GM19397 (cell line): ENCODE data around the gene PEAK3.

Experiments
- ATAC-seq: cut with Tn5 transposase; IDR thresholded peaks from one replicate; pipeline ENCODE4 v1.9.1; 2021; ENCODE audit warnings: mild to moderate bottlenecking, moderate library complexity; ENCODE audit not compliant: unreplicated experiment

Gene PEAK3, protein sequence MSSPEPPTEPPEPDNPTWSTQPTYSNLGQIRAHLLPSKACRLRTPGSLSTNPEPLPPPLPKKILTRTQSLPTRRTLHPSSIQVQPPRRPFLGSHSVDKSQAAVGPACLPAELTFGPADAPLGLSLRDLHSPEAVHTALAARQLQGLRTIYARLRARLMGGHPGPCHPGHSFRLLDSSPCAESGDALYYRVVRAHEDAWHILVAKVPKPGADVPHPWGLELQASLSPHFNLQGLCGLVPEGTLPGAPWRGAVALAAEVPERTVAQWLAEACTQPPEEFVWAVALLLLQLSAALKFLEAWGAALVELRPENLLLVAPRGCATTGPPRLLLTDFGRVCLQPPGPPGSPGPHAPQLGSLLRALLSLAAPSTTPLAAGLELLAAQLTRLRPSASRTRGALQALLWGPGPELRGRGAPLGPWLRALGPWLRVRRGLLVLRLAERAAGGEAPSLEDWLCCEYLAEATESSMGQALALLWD

DNA sequence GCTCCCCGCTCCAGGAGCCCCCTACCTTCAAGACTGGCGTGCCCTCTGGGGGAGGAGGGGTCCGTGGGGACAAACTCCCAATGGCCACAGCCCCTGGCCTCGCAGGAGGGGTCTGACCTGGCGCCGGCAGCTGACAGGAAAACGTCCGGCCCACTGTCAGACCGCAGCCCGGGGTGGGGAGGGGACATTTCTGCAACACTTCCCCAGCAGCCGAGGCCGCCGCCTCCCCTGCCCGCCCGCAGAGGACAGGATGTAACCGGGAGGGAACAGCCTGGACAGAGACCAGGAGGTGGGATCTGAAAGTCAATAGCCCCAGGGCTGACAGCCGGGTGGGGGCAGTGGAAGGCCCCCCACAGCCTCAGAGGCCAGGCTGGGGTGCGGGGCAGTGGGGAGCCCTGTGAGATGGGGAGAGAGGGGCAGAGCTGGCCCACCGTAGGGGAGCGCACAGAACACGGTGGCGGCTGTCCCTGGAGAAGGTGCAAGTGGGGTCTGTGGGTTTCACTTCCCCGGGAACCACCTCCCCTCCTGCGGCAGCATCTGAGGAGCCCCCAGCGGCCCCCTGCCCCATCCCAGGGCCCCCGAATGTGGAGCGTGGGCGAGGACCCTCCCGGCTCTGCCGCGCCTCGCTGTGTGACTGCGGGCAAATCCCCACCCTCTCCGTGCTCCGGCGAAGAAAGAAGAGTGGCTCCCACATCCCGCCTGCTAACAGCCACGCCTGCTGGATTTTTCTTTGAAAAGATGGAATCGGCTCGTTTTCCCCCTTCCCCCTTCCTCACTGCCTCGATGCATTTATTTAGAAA lies at the start of gene PEAK3:
TSS of gene PEAK3 (minus strand) at position 114 of the 800 bp plus-strand sequence. CDS start 1,244 bp downstream, outside the sequence.
- ATAC-seq: no peak

DNA sequence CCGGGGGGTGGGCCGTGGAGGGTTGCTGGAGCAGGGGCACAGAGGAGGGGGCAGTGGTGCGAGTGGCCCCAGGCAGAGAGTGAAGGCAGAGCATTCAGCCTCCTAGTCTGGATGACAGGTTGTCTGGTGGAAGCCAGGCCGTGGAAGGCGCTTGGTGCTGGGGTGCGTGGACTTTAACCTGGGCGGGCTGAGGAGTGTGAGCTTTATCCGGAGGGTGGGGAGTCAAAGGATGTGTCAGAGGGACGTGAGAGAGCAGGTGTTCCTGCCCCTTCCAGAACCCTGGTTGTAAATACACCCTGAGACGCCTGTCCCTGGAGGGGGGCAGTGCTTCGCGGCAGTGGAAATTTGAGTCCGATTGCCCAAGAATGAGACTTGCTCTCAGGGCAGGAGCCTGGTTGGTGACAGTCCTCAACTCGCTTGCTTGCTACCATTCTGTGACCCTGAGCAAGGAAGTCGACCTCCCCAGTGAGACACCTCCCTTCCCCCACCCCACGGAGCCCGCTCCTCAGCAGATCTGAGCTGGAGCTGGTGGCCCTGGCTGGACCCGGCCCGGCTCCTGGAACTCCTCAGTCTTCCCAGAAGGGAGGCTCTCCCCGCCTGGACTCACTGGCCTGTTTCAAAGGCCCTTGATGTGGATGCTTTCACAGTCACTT lies 48.8 kb upstream of the PEAK3 start:
- ATAC-seq: no peak

DNA sequence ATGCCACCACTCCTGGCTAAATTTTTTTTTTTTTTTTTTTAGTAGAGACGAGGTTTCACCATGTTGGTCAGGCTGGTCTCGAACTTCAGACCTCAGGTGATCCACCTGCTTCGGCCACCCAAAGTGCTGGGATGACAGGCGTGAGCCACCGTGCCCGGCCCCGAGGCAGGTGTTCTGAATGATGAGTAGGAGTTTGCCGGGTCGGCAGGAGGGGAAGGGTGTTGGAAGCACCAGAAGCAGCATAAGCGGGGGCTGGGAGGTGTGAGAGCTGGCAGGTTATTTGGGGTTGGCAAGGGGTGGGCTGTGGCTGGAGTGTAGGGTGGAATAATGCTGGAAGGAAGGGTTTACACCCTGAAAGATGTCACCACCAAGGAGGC lies 48.3 kb upstream of the PEAK3 start:
- ATAC-seq: no peak

DNA sequence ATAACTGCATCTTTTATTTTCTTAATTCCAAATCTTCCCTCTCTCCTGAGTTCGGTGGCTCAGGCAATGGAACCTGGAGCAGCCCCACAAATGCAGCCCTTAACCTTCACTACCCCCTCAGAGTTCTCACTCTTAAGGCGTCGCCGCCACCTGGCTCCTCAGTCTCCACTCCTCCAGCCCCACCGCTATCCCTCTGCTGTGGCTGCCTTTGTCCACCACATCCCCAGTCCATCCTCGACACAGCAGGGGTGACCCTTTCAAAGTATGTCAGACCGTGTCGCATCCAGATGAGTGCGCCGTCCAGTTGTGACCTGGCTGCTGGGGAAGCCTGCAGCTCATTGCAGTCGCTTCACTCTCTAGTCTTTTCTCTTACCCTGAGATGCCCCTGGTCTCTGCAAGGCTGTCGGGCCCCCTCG lies 47.5 kb upstream of the PEAK3 start:
- ATAC-seq: no peak

DNA sequence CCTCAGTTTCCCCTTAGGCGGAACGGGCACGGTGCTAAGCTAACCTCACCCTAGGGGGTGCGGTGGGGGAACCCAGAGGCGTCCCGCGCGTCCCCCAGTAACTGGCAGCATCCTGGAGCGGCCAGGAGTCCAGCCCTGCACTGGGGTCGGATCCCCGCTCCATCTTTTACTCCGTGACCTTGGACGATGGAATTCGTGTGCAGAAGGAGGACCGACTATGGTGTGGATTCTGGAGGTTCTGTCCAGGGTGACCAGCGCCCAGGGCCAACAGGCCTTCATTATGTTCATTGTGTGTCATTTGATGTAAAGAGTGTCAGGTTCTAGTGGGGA lies 47.1 kb upstream of the PEAK3 start:
- ATAC-seq: no peak

DNA sequence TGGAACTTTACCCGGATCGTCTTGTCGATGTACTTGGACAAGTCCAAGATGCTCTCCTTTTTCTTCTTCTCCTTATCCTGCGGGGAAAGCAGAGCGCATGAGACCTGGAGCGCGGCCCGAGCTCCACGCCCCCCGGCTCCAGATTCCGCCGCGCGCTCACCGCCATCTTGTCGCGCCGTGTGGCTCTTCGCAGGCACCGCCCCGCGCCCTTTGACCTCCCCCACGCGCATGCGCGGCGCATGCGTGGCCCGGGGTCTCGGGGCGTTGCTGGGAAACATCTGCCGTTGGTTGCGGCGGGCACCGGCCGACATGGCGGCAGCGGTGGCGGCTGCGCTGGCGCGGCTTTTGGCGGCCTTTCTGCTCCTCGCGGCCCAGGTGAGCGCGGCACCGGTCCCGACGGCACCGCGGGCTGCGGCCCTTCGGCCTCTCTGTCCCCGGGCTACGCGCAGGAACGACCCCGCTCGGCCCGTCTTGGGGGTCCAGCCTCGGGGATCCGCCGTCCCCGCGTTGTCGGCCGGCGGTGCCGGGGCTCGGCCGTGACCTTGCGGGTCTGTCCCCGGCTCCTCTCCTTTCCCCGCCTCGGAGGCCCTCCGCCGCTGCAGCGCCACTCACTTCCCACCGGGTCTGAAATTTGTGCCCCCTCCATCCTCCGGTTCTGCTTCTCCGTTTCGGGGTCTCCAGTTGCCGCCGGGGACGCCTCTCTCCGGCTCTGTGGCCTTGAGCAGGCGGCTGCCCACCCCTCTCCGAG lies 46.6 kb upstream of the PEAK3 start, which contains the start of the genes LSM7 and SPPL2B:
TSS of gene LSM7 (minus strand) at position 186 of the 748 bp plus-strand sequence. CDS start at position 166, 20 bp downstream.
TSS of gene SPPL2B (plus strand) at position 284 of the 748 bp plus-strand sequence. CDS start at position 310, 26 bp downstream.
- ATAC-seq: peak; percentile 68

DNA sequence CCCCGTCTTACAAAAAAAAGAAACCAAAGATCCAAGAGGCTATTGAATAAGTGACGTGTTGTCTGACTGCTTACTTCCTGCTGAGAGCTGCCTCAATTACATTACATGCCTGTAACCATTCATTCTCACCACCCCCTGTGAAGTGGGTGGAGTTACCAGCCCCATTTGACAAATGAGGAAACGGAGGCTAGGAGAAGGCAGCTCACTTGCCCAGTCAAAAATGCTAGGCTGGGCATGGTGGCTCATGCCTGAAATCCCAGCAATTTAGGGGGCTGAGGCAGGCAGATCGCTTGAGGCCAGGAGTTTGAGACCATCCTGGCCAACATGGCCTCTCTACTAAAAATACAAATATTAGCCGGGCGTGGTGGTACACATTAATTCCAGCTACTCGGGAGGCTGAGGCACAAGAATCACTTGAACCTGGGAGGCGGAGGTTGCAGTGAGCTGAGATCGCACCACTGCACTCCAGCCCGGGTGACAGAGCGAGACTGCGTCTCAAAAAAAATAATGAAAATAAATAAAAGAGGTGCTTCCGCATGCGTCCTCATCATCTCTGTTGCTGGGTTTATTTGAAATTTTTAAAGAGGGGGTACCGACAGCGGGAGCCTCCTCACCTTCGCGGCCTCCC lies 45.9 kb upstream of the PEAK3 start:
- no peak for ATAC-seq

DNA sequence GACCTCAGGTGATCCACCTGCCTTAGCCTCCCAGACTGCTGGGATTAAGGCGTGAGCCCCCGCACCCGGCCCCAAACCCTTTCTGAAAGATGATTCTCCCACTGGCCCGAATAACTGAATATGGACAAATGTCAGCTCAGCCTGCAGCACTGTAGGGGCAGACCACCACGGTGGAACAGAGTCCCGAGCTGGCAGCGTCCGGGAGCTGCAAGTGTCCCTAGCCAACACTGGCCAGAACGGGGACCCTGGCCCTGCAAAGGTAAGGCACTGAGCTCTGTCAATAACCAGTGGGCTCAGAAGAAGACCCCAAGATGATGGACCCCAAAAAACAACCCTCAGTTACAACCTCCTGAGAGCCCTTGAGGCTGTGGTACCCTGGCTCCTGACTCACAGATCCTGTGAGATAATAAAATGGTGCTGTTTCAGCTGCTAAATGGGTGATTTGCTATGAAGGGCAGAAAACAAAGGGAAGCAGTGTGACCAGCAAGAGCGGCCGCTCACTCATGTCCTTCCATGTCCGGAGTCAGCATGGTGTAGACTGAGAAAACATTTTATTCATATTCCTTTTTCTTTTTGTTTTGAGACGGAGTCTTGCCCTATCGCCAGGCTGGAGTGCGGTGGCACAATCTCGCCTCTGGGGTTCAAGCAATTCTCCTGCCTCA lies 44.9 kb upstream of the PEAK3 start:
- no peak for ATAC-seq

DNA sequence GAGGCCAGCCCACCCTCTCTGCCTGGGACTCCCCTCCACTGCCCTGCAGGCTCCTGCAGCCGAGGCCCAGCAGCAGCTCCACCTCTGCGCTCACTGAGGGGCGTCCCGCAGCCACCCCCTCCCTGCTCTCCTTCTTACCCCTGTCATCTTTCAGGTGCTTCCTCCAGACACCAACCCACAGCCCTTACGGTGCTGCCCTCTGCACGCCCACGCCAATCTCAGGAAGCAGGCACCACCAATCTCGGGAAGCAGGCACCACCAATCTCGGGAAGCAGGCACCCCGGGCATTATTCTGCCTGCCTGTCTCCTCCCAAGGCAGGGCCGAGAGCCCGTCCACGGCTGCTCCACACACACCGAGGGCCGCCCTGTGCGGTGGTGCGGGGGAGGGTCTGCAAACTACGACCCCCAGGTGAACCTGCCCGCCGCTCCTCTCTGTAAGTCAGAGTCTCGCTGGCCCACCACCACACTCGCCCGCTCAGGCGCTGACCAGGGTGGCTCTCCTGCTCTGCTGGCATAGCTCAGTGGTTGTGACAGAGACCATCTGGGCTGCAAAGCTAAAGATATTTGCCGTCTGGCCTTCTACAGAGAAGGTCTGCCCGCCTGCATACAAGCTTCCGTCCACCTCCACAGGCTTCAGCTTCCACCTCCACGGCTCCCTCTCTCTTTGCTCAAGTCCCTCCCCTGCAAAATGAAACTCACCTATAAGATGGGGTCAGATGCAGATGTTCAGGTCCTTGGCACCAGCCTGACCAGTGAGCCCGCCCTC lies 43.5 kb upstream of the PEAK3 start:
- ATAC-seq: no peak

DNA sequence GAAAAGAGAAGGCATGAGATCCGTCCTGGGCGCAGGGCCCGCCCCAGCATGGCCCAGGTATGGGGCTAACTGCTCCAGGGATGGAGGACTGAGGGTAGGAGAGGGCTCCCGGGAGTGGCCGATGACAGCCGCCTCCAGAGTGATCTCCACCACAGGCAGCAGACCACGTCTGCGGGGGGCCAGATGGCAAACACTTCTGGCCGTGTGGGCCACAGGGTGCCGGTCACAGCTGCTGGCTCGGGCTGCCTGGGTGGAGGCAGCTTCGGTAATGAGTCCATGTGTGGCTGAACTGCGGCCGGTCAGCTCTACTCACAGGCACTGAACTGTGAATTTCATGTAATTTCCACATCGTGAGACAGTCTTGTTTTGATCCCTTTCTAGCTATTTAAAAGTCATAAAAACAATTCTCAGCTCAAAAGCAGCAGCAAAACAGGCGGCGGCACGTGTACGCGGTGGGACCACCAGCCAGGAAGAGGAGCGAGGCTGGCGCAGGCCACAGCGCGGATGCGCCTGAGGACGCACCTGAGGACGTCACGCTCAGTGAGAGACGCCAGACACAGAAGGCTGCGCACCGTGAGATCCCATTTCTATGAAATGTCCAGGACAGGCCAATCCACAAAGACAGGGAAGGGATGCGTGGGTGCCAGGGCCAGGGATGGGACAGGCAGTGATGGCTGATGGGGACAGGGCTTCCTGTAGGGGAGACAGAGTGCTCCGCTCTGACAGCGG lies 42.4 kb upstream of the PEAK3 start:
- ATAC-seq: no peak

DNA sequence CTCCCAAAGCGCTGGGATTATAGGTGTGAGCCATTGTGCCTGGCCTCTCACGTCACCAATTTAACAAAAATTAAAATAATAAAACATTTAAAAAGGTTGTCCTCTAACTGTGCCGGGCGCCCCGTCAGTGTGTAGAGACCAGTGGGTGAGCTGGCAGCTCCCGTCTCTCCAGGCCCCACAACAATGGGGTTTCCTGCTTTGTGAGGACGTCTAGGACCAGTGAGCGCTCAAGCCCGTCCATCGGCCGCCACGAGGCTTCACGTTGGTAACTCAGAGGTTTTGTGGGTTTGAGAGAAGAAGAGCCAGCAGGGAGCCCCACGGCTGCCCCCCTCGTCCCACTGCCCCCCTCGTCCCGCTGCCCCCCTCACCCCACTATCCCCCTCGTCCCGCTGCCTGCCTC lies 41.7 kb upstream of the PEAK3 start:
- no peak for ATAC-seq

DNA sequence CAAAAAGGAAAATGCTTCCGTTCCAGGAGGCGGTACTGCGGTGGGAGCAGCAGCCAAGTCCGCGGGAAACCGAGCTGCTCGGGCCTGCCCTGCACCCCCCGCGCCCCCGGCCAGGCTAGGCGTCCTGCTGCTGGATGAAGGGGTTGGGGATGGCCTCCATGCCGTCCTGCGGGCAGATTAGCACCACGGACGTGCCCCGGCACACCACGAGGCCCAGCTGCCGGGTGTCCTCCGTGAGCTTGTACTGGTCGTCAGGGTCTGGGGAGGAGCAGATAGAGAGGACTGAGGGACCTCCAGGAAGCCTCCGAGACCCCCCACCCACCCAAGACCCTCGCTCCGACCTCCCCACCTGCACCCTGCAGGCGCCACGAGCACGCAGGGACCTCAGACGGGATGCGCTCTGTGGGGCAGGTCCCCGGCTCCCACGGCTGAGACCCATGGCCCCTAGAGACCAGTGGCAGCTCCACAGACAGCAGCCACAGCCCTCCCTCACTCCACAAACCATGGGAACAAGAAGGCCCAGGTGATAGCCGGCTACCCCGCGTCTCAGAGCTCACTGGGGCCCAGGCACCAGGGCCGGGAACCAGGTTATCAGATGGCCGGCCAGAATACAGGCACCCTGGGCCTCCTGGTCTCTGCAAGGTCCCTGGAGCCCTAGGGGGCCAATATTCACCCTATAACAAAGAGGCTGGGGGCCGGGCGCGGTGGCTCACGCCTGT lies 39.7 kb upstream of the PEAK3 start:
- no peak for ATAC-seq

DNA sequence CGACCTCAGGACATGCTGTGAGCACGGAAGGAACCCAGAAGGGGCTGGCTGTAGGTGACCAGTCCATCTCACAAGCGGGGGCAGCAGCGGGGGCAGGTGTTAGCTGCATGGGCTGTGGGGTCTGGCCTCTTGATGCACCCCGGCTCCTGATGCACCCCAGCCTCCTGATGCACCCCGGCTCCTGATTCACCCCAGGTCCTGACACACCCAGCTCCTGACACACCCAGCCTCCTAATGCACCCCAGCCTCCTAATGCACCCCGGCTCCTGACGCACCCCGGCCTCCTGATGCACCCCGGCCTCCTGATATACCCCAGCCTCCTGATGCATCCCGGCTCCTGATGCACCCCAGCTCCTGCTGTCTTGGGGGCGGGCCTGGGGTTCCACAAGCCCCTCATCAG lies 39.0 kb upstream of the PEAK3 start:
- ATAC-seq: no peak

DNA sequence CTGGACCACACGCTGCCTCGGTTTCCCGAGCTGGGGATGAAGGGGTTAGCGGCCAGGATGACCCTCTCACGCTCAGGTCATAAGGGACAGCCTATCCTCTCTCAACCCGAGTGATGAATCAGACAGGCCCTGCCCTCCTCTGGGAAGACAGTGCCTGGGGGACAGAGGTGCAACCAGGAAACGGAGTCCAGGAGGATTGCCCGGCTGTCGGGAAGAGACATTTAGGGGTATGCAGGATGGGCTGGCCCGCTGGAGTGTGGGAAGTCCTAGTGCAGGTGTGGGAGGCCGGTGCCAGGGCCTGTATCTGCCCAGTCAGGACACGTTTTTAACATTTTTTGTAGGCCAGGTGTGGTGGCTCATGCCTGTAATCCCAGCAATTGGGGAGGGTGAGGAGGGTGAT lies 38.1 kb upstream of the PEAK3 start:
- ATAC-seq: no peak

DNA sequence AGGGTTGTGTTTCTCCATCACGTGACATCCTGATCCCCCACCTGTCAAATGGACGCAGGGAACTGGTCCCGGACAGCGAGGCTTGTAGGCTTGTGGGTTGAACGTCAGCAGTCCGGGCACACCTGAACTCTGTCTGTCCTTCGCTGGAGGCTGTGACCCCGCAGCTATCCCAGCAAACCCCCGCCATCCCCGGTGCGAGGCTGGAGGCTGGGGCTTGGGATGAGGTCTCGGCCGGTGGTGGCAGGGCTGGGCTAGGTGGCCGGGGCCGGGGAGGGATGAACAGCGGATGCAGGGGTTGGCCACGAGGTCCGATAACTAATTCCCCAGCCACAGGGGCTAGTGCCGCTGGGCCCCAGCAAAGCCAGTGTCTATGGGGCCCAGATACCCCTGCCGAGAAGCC lies 37.6 kb upstream of the PEAK3 start:
- no peak for ATAC-seq

DNA sequence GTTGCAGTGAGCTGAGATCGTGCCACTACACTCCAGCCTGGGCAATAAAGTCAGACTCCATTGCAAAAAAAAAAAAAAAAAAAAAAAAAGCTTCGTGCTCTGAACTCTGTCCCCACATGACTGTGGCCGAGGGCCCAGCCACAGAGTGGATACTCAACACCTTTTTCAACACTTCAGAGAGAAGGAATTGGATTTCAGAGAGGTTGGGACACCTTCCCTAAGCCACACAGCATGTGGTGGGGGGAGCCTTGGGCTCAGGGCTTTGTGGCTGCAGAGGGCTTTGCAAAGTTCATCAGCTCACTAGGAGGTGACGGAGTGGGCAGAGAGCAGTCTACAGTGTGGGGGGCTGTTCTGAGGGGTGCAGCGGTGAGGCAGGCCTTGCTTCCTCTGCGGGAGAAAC lies 36.9 kb upstream of the PEAK3 start:
- no peak for ATAC-seq

DNA sequence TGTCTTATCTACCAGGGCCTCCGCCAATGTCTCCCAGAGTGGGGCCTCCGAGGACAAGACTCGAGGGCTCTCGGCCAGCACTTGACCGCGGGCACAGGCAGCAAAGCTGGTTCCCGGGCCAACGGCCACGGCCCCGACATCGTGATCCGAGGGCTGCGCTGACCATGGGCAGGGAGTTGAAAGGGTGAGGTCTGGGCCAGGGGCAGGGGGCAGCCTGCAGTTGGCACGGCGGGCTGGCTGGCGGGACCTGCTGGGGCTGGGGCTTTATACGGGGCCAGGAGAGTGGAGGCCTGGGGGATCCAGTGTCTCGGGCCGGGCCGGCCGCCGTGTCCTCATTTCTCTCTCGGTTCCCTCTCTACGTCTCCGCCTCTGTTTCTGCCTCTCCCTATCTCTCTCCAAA lies 35.8 kb upstream of the PEAK3 start:
- no peak for ATAC-seq

DNA sequence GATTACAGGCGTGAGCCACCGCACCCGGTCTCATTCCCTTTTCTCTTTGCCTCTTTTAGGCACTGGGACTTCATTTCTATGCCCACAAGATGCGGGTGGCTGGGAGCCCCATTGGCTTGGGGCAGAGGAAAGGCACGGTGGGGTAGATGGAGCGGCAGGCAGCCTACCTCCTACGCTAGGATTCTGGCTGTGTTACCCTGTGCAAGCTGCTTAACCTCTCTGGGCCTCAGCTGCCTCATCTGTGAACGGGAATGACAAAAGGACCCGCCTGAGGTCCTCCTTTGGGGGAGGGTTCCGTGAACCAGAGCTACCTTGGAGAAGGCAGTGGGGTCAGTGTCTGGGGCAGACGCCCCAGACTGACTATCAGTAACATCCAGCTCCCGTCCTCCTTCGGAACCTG lies 35.3 kb upstream of the PEAK3 start:
- no peak for ATAC-seq
